NCI-H446 (cell line): ENCODE data around the gene NEK1.

Experiments used
- DNase-seq, 2 experiments: peaks; one replicate each; lab custom pipeline; 2025; lab: John Stamatoyannopoulos, UW

The NEK1 gene

DNA sequence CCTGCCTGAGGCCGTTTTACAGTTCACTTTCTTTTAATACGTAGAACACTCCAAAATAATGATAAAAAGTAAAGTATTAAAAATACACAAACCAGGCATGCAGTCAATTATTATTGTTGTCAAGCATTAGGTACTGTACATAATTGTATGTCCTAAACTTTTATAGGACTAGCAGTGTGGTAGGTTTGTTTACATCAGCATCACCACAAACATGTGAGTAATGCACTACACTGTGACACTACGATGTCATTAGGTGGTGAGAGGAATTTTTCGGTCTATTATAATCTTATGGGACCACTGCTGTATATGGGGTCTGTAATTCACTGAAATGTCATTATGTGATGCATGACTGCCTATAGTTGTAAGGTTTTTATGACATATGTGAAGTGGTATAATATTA lies 192.1 kb downstream of the NEK1 start:
- no peak for DNase-seq

DNA sequence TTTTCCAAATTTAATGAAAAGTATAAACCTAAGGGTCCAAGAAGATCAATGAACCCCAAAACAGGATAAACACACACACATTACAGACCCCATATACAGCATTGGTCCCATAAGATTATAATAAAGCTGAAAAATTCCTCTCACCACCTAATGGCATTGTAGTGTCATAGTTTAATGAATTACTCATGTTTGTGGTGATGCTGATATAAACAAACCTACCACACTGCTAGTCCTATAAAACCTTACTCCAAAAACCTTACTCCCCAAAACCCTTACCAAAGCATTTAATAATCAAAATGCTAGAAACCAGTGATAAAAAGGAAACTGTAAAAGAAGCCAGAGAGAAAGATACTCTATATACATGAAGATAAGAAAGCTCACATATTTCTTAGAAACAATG lies 193.5 kb downstream of the NEK1 start:
- DNase-seq, result no peak

DNA sequence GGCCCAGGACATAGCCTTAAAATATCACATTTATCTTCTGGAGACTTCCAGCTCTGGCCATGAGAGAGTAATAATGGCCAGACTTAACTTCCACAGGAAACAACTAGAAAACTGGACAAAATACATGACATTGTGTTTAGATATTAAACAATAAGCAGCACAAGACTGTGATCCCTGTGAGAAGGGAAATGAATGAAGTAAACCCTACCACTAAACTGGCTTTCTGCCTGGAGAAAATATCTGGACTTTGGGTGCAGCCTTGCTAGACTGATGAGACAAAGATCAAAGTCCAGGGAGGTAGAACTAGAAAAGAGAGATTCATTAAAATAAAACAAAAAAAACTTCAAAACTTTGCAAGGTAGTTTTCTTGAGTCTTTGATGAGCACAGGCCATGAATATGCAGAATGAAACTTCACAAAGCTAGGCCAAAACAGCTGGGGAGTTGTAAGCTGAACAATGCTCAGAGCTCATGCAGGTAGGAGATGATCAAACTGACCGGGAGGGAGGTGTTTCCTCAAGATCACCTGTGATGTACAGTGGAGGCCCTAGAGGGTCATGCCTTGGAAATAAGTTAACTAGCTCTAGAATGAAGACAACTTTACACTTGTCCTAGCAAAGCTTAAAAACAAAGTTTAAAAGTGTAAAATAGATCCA lies 194.6 kb downstream of the NEK1 start:
- no peak for DNase-seq

DNA sequence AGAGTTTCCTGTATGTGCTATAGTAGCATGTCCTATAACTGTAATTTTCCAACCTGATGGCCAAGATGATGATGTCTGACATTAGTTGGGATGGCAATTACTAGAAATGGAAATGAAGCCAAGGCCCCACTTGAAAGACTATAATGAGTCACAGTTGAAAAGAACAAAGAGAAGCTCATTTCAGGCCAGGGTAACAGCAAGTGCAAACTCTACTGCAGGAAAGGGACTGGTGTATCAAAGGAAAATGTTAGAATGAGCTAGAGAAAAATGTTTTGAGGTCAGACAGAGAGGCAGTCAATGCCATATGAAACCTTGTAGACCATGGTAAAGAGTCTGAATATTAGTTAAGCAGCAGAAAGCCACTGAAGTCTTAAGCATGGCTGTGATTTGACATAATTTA lies 195.4 kb downstream of the NEK1 start:
- peak in 1 of 2 experiments; percentile 14 for DNase-seq

DNA sequence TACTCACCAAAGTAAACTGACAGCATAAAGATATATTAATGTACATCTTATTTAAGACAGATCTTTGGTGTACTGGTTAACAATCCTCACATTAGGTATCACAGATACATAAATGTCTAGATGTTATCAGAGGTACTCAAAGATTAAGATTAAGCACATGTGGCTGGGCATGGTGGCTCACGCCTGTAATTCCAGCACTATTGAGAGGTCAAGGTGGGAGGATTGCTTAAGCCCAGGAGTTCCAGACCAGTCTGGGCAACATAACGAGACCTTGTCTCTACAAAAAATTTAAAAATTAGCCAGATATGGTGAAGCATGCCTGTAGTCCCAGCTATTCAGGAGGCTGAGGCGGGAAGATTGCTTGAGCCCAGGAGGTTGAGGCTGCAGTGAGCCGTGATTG lies 195.9 kb downstream of the NEK1 start:
- no peak for DNase-seq

DNA sequence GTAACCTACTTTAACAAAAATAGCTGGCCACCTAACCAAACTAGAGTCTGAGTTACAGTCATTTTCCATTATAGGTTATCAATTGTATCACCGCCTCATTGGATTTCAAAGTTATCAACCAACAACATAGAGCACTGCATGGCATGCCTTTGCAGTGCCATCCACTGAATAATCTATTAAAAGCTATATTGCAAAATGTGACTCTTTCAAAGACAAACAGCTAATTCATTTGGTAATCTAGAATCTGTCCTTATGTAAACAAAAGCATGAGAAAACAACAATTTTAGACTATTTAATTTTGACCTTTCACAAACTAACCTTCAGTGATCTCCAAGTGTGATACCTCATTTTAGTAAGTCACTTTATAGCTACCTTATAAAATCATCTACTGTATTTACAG lies 197.5 kb downstream of the NEK1 start:
- DNase-seq, result no peak

DNA sequence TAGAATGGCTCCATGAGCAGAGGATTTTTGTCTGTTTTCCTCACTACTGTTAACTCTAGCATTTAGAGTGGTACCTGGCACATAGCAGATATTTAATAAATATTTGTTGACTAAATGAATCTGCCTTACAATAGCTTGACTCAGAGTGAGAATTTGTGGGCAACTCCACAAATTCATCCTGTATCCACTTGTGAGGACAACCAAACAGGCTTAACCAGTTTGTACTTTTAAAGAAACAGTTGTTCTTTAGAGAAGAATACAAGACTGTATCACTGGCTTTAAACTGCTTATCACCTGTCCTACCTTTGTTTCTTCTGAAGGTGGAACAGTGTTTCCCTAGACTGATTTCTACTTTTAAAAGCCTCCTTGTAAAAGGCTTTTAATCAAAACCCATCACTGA lies 200.3 kb downstream of the NEK1 start:
- DNase-seq, result no peak

DNA sequence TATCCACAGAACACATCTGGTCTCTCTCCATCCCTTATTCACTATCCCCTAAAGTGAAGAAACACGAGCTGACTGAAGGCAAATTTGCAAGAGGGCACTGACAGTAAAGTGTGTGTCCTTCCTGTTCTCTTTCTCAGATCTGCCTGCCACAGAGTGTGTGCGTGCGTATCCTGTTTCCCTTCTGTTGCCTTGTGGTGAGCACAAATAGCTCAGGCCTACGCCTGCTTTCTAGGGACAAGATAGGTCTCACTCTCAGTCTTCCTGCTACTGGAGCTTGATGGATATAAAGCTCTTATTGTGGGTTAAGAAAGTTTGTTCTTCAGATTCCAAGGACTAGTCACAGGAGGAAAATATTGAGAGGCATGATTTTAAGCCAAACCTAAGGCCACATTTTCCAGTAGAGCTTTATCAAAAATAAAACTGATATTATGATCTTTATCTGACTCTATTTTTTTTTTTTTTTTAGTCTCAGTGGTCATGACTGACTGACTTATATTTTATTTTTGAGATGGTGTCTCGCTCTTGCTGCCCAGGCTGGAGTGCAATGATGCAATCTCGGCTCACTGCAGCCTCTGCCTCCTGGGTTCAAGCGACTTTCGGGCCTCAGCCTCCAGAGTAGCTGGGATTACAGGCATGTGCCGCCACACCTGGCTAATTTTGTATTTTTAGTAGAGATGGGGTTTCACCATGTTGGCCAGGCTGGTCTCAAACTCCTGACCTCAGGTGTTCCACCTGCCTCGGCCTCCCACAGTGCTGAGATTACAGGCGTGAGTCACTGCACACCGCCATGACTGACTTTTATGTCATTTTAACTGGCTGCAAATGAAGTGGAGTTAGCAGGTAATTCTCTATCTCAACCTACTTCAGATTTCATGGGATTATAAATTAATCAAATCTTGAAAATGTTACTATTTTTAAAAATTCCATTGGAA lies 201.3 kb downstream of the NEK1 start:
- no peak for DNase-seq

DNA sequence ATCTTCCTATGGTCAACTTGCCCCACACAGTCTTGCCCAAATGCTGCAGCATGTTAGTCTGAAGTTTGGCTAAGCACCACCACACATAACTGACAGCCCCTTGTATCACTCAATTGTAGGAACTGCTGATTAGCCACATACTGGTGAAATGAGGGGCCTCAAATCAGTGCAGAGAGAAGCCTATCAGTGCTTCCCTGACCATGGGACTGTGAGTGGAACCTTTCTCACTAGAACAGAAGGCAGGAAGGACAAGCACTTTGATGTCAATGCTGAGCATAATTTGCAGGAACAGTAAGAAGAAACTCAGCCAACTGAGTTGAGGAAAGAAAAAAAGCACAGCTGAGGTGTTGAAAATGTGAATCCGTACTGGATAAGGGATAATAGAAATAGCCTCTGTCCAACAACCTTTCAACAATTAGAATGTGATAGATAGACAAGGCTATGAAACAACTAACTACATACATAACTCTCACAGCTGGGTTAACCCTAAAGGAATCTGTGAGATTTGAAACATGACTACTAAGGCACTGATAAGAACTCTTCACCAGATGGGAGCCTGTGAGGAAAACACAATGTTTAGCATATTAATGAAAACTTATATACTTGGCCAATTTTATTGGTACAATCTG lies 205.1 kb downstream of the NEK1 start:
- no peak for DNase-seq

DNA sequence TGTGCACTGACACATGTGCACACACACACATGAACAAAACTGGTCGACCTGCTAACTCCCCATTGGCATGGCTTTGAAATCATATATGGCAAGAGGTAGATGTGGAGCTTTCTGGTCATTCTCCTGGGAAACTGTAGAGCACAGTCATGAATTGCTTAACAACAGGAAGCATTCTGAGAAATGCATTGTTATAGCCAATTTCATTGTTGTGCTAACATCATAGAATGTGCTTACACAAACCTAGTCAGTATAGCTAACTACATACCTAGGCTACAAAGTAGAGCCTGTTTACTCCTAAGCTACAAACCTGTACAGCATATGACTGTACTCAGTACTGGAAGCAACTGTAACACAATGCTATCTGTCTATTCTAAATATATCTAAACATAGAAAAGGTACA lies 207.4 kb downstream of the NEK1 start:
- no peak for DNase-seq

DNA sequence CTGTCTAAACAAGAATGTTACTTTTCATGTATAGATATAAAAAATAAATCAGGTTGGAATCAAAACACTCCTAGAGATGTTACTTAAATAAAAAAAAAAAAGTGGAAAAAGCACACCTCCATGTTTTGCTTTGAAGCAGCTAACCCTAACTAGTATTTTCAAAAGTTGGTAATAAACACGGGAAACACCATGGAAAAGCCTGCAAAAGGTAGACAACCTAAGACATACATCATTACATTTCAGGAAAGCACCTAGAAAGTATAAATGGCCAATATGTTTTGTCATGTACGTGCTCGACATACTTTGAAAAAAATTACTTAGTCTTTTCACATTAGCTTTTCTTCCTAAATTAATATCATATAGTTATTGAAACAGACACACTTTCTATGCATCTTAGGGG lies 211.6 kb downstream of the NEK1 start:
- DNase-seq, result no peak

DNA sequence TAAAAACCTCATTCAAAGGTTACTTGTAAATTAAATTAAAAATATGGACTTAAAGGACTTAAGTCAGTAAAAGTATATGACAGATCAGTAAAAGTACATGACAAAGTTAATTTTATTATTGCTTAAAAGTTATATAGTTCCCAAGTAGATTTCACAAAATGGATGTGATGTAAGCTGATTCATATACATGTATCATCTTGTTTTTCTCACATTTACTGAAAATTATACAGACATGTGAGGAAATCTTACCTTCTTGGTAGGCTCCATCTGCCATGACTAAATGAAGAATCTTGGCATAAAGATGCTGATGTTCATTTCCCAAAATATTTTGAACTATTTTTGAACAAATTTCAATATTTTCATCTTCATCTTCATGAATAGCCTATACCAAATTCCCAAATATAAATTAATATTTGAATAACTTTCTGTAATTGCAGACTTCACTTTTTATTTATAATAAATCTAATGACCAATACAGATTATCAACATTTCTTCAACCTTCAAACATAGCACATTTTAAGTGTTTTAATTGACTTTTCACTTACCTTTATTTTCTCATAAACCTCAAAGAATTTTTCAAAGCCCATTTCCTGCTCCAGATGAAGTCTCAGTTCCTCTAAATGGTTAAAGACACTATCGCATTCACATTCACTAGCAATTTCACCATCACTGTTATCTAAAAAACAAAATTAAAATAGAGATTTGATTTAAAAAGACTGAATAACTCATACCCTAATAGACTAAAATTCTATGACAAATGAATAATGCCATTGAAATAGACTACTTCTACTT lies 212.2 kb downstream of the NEK1 start:
- no peak for DNase-seq

DNA sequence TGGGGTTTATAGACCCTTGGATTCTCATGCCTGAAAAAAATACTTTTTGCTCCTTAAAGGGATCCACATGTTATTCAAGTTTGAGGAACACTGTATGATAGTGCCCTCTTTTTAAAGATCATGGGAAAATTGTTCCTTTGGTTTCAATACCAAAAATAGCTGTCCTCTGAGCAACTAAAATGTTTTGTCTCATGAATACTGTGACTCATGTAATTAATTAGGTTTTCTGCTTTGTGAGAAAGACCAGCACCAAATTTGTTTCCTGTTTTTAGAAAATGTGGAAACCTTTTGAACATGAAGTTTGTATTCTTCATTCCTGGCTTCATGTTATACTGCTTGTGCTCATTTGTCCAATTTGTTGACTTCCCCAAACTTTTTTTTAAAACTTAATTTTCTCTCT lies 214.1 kb downstream of the NEK1 start:
- no peak for DNase-seq

DNA sequence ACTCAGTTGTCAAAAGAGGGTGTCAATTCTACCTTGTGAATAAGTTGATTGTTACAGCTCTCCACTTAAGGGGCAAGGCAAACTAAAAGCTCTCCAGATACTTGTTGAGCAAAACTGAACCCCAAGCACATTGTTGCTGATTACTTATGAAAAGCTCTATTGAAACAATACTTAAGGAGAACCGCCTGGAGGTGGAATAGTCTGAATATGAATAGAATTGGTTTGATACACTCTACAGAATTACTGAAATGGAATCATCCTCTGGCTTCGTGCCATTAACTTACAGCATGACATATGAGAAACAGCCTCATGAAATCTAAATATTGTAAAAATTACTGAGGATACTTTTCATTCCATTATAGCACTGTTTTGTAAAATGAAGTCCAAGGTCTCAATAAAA lies 214.6 kb downstream of the NEK1 start:
- peak in 1 of 2 experiments; percentile 13 for DNase-seq

DNA sequence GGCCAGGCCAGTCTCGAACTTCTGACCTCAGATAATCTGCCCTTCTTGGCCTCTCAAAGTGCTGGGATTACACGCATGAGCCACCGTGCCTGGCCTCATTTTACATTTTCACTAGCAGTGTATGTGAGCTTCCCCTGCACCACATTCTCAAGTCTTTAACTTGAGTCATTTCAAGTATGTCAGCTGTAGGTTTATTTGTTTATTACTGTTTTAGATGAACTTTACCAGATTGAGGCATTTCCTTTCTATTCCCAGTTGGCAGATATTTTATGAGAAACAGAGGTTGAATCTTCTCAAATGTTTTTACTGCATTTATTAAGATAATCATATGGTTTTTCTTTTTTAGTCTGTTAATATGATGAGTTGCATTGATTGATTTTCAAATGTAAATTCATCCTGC lies 227.0 kb downstream of the NEK1 start:
- DNase-seq, result no peak

DNA sequence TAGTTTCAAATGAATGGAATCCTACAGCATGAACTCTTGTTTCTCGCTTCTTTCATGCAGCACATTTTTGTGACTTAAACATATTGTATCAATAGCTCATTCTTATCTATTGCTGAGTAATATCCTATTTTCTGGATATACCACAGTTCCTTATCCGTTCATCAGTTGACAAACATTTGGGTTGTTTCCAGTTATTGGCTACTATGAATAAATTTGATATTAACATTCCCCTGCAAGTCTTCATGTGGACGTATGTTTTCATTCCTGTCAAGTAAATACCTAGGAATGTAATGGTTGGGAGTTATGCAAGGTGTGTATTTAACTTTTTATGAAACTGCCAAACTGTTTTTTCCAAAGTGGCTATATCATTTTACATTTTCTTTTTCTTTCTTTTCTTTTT lies 227.6 kb downstream of the NEK1 start:
- DNase-seq, result no peak

DNA sequence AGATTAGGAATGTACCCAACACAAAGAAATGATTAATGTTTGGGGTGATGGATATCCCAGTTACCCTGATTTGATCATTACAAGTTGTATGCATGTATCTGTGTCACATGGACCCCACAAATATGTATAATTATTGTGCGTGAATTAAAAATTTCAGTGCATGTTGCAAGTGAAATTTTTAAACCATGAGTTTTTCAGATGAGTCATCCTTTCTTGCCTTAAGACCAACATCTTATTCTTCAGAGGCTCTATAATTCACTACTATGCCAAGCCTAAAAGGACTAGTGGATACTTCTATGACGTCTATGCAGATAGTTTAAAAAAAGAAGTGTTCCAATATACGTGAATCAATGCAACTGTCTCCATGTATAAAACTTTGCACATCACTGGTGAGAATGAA lies 228.7 kb downstream of the NEK1 start:
- no peak for DNase-seq

DNA sequence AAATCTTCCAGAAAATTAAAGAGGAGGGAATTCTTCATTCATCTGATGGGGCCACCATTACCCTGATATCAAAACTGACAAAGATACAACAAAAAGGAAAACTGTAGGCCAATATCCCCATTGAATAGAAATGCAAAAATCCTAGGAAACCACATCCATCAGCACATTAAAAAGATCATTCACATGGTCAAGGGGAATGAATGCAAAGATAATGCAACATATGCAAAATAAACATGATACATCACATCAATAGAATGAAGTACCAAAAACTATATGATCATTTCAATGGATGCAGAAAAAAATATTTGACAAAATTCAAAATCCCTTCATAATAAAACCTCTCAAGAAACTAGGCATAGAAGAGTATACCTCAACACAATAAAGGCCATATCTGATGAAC lies 232.7 kb downstream of the NEK1 start:
- no peak for DNase-seq

DNA sequence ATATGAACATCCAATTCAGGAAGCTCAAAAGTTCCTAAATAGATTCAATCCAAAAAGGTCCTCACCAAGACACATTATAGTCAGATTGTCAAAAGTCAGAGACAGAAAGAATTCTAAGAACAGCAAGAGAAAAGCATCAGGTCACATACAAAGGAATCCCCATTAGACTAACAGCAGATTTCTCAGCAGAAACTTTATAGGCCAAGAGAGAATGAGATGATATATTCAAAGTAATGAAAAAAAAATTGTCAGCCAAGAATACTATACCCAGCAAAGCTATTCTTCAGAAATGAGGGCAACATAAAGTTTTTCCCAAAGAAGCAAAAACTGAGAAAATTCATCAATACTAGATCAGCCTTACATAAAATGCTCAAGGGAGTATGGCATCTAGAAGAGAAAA lies 235.0 kb downstream of the NEK1 start:
- DNase-seq, result no peak

DNA sequence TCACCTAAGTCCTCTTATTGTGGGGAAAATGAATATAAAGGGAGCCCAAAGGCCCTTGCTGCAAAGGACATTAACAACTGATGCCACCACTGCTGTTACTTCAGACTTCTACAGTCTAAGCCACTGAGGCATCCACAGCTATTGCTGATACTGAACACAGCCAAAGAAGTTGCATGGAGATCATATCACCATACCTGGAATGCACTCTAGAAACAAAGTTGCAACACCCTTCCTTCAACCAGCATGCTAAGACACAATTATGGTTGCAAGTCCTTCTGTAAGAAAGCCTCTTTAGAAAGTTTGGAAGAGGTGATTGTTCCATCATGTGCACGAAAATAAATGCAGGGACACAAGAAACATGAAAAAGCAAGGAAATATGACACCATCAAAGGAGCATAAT lies 236.0 kb downstream of the NEK1 start:
- no peak for DNase-seq

DNA sequence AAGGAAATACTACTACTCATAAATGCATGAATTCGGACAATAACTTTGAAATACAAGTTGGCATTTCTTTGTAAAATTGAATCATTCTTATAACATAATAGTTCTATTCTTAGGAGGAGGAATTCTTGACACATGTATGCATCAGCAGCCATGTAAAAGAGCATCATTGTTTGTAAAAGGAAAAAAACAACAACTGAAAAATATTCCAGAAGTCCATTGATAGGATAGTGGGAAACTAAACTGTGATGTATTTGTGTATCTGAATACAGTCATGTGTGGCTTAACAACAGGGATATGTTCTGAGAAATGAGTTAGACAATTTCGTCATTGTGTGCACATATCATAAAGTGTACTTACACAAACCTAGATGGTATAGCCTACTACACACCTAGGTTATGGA lies 239.6 kb downstream of the NEK1 start:
- no peak for DNase-seq

DNA sequence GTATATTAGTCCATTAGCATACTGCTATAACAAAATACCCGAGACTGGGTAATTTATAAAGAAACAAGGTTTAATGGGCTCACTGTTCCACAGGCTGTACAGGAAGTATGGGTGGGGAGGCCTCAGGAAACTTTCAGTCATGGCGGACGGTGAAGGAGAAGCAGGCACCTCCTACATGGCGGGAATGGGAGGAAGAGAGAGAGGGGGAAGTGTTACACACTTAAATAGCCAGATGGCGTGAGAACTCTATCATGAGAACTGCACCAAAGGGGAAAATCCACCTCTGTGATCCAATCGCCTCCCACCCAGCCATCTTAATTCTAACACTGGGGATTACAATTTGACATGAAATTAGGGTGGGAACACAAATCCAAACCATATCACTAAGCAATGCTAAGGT lies 242.7 kb downstream of the NEK1 start:
- no peak for DNase-seq
